HG03108 (cell line): ENCODE data around the gene CROCC.
A peak's percentile ranks its signal among the peaks of the same experiment; 100 is the strongest.

Experiments
- ATAC-seq: cut with Tn5 transposase; IDR thresholded peaks from one replicate; pipeline ENCODE4 v1.9.1; 2021; ENCODE audit warnings: moderate library complexity; ENCODE audit not compliant: unreplicated experiment

Gene CROCC

GRCh38 chr1:17008208-17008855, 86.6 kb downstream of the CROCC start:
- ATAC-seq = no peak

DNA sequence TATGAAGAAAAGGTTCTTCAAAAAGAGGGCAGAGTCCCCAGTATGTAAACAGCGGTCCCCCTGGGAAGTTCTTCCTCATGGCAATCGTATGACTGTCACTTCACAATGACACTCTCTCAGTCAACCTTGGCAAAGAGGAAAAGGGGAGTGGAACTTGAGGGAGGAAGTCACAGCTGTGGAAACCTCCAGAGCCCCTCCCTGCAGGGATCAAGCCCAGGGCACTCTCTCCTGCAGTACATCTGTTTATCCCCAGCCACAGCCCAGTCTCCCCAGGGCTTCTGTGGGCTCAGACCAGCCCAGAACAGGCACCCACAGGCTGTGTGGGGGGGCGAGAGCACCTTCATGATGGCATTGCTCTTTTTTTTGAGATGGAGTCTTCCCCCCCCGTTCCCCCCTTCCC, 88.0 kb downstream of the CROCC start:
- no peak for ATAC-seq

- no peak for ATAC-seq
These were observed 89.3 kb downstream of the CROCC start for GRCh38 chr1:17011092-17011438.

DNA sequence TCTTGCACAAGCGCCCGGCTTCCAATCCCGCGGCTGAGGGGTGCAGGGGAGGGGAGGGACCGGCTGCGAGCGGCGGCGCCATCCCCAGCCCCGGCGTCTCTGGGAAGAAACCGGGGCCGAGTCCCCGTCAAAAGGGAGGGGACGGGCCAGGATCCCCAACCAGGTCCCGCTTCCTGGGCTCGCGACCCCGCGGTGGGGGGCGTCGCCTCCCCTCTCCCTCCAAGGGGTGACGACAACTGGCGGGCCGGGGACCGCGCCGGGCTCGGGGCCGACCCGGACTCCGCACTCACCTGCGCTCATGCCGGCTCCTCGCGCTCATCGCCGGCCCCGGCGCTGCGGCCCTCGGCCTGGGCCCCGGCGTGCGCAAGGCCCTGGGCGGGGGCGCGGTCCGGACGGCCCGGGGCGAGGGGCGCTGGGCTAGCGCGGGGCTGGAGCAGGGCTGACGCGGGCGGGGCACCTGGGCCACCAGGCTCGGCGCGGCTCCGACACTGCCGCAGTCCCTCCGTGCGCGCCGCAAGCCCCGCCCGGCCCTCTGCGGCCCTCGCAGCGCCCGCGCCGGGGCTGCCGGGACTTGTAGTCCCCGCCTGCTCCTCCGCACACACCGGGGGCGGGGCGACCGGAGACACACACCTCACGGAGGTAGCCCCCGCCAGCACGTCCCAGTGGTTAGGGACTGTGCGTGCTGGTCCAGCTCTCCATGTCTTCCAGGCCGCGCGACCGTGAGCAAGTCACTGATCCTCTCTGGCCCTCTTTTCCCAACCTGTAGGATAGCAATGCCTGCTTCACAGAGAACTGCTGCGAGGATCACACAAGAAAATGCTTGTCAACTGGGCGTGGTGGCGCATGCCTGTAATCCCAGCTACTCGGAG, 89.9 kb downstream of the CROCC start, which contains the start of gene ATP13A2:
Gene ATP13A2 (minus strand): TSS at position 490 of the 869 bp plus-strand sequence. CDS start 190 bp downstream, at position 300.
- ATAC-seq = peak; percentile 94

- no peak for ATAC-seq
These were observed 91.2 kb downstream of the CROCC start for GRCh38 chr1:17012775-17013490.

GRCh38 chr1:17013491-17014320, 92.0 kb downstream of the CROCC start:
- ATAC-seq = no peak

DNA sequence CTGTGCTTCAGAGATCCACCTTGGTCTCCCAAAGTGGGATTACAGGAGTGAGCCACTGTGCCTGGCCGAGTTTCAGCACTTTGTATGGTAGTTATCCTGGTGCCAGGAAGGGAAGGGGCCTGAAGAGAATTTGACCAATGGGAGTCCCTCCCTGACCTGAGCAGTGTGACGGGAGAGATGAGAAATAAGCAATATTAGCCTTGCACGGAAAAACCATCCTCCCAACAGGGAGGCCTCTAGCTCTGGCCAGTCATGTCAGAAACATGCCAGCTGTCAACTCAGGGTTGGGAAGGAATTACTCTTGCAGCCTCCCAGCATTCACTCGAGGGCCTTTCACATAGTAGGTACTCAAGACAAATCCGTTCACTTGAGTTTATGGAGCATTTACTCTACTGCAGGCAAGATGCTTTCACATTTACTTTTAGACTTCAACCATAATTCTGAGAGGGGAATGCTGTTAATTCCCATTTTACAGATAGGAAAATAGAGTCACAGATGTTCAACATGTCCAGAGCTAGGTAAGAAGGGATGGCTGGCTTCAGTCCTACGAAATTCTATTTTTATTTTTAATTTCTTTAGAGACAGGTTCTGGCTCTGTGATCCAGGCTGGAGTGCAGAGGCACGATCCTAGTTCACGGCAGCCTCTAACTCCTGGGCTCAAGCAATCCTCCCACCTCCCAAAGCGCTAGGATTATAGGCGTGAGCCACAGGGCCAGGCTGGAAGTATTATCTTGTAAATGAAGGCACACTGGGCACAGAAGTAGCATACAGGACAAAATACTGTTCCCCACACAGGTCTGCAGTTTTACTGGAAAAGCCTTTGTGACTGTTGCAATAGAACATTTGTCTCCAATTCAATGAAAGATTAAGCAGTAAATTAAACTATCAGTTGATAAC, 93.2 kb downstream of the CROCC start:
- no peak for ATAC-seq

- ATAC-seq = no peak
These were observed 94.6 kb downstream of the CROCC start for GRCh38 chr1:17016317-17016661.

DNA sequence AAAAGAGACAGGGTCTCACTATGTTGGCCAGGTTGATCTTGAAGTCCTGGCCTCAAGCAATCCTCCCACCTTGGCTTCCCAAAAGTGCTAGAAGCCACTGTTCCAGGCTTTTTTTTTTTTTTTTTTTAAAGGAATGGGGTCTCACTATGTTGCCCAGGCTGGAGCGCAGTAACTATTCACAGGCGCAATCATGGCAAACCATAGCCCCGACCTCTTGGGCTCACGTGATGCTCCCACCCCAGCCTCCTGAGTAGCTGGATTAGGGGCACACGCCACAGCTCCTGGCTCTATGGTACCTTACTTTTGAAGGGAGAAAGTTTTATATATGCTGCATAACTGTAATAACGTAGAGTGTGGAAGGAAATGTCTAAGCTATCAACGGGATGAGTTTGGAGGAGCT, 95.7 kb downstream of the CROCC start:
- no peak for ATAC-seq

- no peak for ATAC-seq
These were observed 97.1 kb downstream of the CROCC start for GRCh38 chr1:17018849-17019248.

- no peak for ATAC-seq
These were observed 98.8 kb downstream of the CROCC start for GRCh38 chr1:17020502-17020901.

DNA sequence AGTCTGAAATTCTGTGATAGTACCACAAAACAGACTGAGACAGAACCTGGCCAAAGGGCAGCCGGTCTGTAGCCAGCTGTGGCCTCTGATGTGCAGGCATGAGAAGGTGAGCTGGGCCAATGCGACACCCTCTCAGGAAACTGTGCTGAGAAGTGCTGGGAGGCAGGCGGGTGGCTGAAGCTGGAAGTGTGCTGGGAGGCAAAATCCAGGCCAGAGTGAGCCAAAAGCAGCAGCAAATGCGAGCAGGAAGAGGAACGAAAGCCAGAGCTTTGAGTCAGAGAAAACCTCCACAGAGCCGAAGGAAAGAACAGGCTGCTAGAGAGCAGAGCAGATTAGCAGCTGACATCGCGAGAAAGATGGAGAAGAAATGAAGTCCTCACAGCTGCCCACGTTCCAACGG, 100.2 kb downstream of the CROCC start:
- ATAC-seq = no peak
